Adrenal gland (tissue), 12 donors: ENCODE data around the gene GJC2. TPM values are rescaled to one million over a fixed set of nuclear protein-coding genes. Genes with fewer than 3 reads are reported as not detected.

ENCODE experiments used
- DNase-seq, 7 donors: peaks; one replicate each; pipeline ENCODE4 v3.0.0-alpha.2; 2019 to 2020
- H3K27ac ChIP-seq, 5 donors: fragments of 200-600 bp; sonication (generic) in 4 of 5; 1 replicate in 3 of 5; 2 replicates in 2 of 5; pipeline versions ENCODE4 v1.5.1 to v1.8.0; 2016 to 2020; ENCODE audit warnings: mild to moderate bottlenecking in 1 of 5
- H3K27me3 ChIP-seq: fragments of 200-600 bp; 2 replicates; pipeline ENCODE4 v1.8.0; 2021
- H3K36me3 ChIP-seq, 2 donors: fragments of 200-600 bp; replicated peaks in 1 of 2; 1 replicate in 1 of 2; 2 replicates in 1 of 2; pipeline versions ENCODE4 v1.5.1 to v1.8.0; 2018 to 2022
- H3K4me1 ChIP-seq, 2 donors: fragments of 200-600 bp; replicated peaks in 1 of 2; 1 replicate in 1 of 2; 2 replicates in 1 of 2; pipeline versions ENCODE4 v1.5.1 to v1.8.0; 2018 to 2021
- H3K4me3 ChIP-seq, 4 donors: fragments of 200-600 bp; sonication (generic) in 3 of 4; one replicate each; pipeline ENCODE4 v1.5.1; 2016 to 2018
- H3K9me3 ChIP-seq, 3 donors: fragments of 200-600 bp; sonication (generic) in 1 of 3; replicated peaks in 1 of 3; 1 replicate in 2 of 3; 2 replicates in 1 of 3; pipeline versions ENCODE4 v1.5.1 to v1.8.0; 2016 to 2021
- POLR2A ChIP-seq, 2 donors: fragments of 450-650 bp; IDR thresholded peaks; one replicate each; pipeline ENCODE4 v1.6.1; 2017; ENCODE audit warnings: antibody characterized with exemption in 2 of 2, mild to moderate bottlenecking in 2 of 2, moderate library complexity in 1 of 2
- WGBS, 4 donors: extraction: QIAGEN DNeasy Blood & Tissue Kit in 2 of 4; methylation state at CpG; one replicate each; pipeline versions ENCODE4 v1.1.5 to v1.1.7; 2013 to 2017; 5-methylcytosine and 5-hydroxymethylcytosine counted together
- intact Hi-C, 2 donors: fragments of 100-400 bp; cut with DNase I; formaldehyde crosslinking; loops; one replicate each; pipeline versions ENCODE4 v1.14.1 to v1.15.0; 2022 to 2023
- polyA plus RNA-seq, 3 donors: library from polyadenylated mRNA; stranded (reverse); fragments of 200-250 nt in 2 of 3; fragments of 350-450 nt in 1 of 3; fragmentation: Illumina TruSeq in 1 of 3; extraction: RNeasy Lipid Tissue Mini Kit (QIAGEN cat#74804) in 1 of 3; gene quantifications; one replicate each; pipeline ENCODE4 v1.2.3, GENCODE V29; 2013 to 2014
- total RNA-seq, 9 donors: library from RNA; depleted of rRNA in 4 of 9; stranded (reverse); fragments of >200 nt in 4 of 9; fragments of 120-200 nt in 1 of 9; fragmentation: NEBNext Ultra II Directional in 1 of 9; extraction: Animal tissue kit (Norgen Biotek cat#: 25700) in 1 of 9; gene quantifications; one replicate each; pipeline versions ENCODE4 v1.1.0 to v1.2.4, GENCODE V29; 2013 to 2023
- TF ChIP-seq, protein P1 (sequence below), 6 experiments: fragments of 450-650 bp in 4 of 6; fragments of 200-600 bp in 2 of 6; sonication (generic) in 1 of 6; IDR thresholded peaks; 1 replicate in 5 of 6; 2 replicates in 1 of 6; pipeline versions ENCODE4 v1.5.1 to v1.8.0; 2016 to 2021; ENCODE audit warnings: antibody characterized with exemption in 6 of 6, mild to moderate bottlenecking in 2 of 6, moderate library complexity in 1 of 6
- donor health status: healthy with polysubstance abuse.
- donor health status: Bipolar disorder and iron deficiency.
- donor health status: DM: yes; HTN: yes; CAD: no.
- donor health status: DM: no; HTN: no; CAD: no.
- donor health status: DM: no; HTN: no; CAD: no.
- donor health status: DM: yes; HTN: yes; CAD: no.

Gene GJC2
- total and polyA plus RNA-seq, 12 donors = 0.05 to 4.1 (median 1.3) TPM

DNA sequence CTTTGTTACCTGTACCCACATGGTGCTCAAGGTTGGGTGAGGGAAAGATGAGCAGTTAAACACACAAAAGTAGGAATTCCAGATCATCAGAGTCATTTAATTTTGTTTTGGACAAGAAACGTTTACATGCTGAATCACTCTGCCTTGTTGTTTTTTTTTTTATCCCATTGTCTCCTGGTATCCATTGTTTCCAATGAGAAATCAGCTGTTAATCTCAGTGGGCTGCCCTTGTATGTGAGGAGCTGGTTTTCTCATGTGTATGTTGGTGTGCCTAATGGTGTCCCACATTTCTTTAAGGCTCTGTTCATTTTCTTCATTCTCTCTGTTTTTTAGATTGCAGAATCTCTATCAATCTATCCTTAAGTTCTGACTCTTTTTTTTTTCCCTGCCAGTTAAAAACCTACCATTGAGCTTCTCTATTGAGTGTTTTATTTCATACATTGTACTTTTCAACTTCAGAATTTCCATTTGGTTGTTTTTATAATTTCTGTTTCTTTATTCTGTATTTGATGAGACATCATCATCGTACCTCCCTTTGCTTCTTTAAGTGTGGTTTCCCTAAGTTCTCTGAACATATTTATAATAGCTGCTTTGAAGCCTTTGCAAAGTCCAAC is 49.4 kb downstream of the GJC2 start:
- H3K4me3 ChIP-seq = no peak overlapping the region
- no peak for TF ChIP-seq POLR2A (IDR thresholded peaks at IDR 0.05)
- TF ChIP-seq, protein P1, sequence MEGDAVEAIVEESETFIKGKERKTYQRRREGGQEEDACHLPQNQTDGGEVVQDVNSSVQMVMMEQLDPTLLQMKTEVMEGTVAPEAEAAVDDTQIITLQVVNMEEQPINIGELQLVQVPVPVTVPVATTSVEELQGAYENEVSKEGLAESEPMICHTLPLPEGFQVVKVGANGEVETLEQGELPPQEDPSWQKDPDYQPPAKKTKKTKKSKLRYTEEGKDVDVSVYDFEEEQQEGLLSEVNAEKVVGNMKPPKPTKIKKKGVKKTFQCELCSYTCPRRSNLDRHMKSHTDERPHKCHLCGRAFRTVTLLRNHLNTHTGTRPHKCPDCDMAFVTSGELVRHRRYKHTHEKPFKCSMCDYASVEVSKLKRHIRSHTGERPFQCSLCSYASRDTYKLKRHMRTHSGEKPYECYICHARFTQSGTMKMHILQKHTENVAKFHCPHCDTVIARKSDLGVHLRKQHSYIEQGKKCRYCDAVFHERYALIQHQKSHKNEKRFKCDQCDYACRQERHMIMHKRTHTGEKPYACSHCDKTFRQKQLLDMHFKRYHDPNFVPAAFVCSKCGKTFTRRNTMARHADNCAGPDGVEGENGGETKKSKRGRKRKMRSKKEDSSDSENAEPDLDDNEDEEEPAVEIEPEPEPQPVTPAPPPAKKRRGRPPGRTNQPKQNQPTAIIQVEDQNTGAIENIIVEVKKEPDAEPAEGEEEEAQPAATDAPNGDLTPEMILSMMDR (IDR thresholded peaks at IDR 0.05) = no peak
- no peak for DNase-seq
- H3K36me3 ChIP-seq = no peaks in the 10 kb centered on the region
- no peaks in the 10 kb centered on the region for H3K27me3 ChIP-seq
- H3K4me1 ChIP-seq = no peaks in the 10 kb centered on the region
- peaks cover 0 to 8% (median 7%) of the 10 kb centered on the region in 3 donors for H3K9me3 ChIP-seq
- 57 to 65% (median 60%) methylated on average over 2 of the region's 2 CpGs for WGBS, 4 donors
- intact Hi-C loops = no loop called here
- H3K27ac ChIP-seq = no peak overlapping the region

- no peak overlapping the region for H3K4me3 ChIP-seq
- no peaks in the 10 kb centered on the region for H3K4me1 ChIP-seq
- no peaks in the 10 kb centered on the region for H3K36me3 ChIP-seq
- no peaks in the 10 kb centered on the region for H3K27me3 ChIP-seq
- TF ChIP-seq, protein P1 (IDR thresholded peaks at IDR 0.05) = no peak
- no peak for TF ChIP-seq POLR2A (IDR thresholded peaks at IDR 0.05)
- 62 to 73% (median 67%) methylated on average over 8 of the region's 8 CpGs for WGBS, 4 donors
- no peak overlapping the region for H3K27ac ChIP-seq
- no peaks in the 10 kb centered on the region for H3K9me3 ChIP-seq
- intact Hi-C loops = loop anchor here in 1 of 2 donors (5.0 kb wide), 1 partner anchor 33 kb away; no protein-coding TSS in a partner anchor
- no peak for DNase-seq
These were observed 55.2 kb downstream of the GJC2 start for GRCh38 chr1:228204958-228205357.

DNA sequence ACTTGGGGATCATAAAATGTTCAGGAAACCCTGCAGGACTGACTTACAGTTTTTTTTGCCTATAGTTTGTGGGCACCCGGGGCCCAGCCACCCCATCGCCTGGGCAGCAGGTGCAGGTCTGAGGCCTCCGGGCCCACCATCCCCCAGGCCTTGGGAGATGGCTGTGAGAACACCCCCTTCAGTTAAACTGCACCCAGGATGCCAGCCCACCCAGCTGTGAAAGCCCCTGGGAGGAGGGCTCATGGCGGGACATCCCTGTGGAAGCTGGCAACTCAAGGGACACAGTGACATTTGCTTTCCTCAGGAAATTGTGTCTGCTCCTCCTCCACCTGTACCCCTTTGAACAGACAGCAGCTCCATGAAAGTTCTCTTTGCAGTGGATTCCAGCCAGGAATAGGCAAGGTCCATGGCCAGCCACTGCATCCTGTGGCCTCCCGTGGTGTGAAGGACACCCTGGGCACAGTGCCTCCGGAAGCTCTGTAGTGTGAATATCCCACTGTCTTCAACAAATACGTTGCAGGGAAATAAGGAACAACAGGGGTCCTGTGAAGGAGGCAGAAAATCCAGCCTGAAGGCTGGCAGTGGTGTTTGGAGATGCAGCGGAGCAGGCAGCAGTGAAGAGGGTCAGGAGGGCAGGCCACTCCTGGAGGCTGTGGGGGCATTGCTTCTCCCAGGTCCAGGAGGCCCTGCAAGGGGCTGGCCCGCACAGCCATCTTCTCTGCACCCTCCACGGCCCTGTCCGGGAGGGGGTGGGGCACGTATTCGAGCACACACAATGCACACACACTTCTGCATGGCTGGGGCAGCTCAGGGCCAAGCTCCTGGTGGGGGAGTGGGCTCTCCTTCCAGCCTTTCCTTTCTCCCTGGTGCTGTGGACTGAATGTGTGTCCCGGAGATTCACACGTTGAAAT is 56.1 kb downstream of the GJC2 start:
- peak in 1 of 7 donors; percentile 34 for DNase-seq
- Histone ChIP-seq H3K27me3 (no peaks in the 10 kb centered on the region), H3K27ac (no peak overlapping the region), H3K4me3 (no peak overlapping the region), H3K36me3 (no peaks in the 10 kb centered on the region), H3K9me3 (no peaks in the 10 kb centered on the region), H3K4me1 (no peaks in the 10 kb centered on the region)
- WGBS, 4 donors = 36 to 67% (median 45%) methylated on average over 6 to 15 of the region's 15 CpGs
- TF ChIP-seq, protein P1 (IDR thresholded peaks at IDR 0.05) = no peak
- TF ChIP-seq POLR2A (IDR thresholded peaks at IDR 0.05) = no peak
- intact Hi-C loops = loop anchor here in 1 of 2 donors (5.0 kb wide), 1 partner anchor 33 kb away; no protein-coding TSS in a partner anchor

DNA sequence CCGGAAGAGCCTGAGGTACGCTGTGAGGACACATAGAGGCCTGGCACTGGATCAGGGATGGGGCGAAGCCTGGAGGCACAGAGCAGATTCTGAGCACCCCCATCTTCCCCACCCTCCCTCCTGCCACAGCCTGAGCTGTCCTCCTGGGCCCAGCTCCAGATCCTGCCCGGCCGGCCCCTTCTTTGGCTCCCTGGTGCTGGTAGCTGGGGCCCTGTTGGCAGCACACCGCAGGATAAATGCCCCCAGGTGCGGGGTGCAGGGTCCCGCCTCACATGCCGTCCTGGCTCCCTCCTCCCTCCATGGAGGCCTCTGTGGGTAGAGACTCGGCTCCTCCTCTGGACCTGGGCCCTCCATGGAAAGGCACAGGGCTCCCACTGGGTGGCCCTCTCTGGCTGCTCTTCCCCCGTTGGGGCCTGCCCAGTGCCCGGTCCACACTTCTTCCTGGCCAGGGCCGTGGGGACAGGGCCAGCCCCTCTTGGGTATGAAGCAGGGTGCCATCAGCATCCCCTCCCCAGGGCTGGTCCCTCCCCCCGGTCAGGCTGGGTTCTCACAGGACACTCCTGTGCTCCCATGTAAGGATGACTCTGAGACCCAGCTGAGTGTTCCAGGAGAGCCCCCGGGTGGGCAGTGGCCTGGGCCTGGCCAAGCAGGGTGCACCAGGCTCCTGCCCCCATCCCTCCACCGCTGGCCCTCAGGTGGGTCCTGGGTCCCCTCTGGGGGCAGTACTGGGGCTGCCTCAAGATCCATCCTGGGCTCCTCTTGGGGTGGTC is 57.0 kb downstream of the GJC2 start:
- intact Hi-C loops = loop anchor here in 1 of 2 donors (5.0 kb wide), 1 partner anchor 34 kb away; no protein-coding TSS in a partner anchor
- no peak overlapping the region for H3K4me3 ChIP-seq
- H3K36me3 ChIP-seq = no peaks in the 10 kb centered on the region
- H3K4me1 ChIP-seq = no peaks in the 10 kb centered on the region
- DNase-seq = peak in 1 of 7 donors; percentile 31
- TF ChIP-seq POLR2A (IDR thresholded peaks at IDR 0.05) = no peak
- TF ChIP-seq, protein P1 (IDR thresholded peaks at IDR 0.05) = no peak
- H3K9me3 ChIP-seq = no peaks in the 10 kb centered on the region
- H3K27me3 ChIP-seq = peaks cover 1% of the 10 kb centered on the region
- H3K27ac ChIP-seq = no peak overlapping the region
- 71 to 80% (median 77%) methylated on average over 2 to 16 of the region's 16 CpGs for WGBS, 4 donors
